ENCODE data around the gene CTDSP2.

The CTDSP2 gene

DNA sequence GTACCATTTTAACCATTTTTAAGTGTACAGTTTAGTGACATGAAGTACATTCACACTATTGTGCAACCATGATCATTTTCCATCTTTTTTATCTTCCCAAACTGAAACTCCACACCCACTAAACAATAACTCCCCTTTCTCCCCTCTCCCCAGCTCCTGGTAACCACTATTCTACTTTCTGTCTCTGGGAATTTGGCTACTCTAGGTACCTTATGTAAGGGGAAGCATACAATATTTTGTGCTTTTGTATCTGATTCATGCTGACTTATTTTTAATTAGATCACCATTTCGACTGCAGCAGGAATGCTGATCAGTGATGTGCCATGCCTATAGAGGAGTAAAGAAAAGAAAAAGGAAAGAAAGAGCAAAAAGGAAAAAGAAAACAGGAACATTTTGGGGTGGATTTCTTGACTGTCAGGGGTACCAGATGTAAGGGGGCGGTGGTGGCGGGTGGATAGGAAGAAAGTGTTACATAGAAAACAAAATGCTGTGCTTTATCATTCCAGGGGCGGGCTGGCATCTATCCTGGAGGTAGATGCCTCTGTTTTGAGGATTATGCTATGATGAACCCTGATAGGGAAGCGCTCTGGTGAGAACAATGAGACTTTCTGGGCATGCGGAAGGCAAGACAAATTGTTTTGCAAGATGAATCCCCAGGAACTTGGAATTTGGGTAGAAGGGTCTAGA lies 45.2 kb upstream of the CTDSP2 start:
- TF ChIP-seq, protein P1, sequence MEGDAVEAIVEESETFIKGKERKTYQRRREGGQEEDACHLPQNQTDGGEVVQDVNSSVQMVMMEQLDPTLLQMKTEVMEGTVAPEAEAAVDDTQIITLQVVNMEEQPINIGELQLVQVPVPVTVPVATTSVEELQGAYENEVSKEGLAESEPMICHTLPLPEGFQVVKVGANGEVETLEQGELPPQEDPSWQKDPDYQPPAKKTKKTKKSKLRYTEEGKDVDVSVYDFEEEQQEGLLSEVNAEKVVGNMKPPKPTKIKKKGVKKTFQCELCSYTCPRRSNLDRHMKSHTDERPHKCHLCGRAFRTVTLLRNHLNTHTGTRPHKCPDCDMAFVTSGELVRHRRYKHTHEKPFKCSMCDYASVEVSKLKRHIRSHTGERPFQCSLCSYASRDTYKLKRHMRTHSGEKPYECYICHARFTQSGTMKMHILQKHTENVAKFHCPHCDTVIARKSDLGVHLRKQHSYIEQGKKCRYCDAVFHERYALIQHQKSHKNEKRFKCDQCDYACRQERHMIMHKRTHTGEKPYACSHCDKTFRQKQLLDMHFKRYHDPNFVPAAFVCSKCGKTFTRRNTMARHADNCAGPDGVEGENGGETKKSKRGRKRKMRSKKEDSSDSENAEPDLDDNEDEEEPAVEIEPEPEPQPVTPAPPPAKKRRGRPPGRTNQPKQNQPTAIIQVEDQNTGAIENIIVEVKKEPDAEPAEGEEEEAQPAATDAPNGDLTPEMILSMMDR (IDR thresholded peaks at IDR 0.05; ENCODE audit: low read depth, low read length) = no peak
- TF ChIP-seq EZH2phosphoT487 (IDR thresholded peaks at IDR 0.05; ENCODE audit: low read depth) = no peak

DNA sequence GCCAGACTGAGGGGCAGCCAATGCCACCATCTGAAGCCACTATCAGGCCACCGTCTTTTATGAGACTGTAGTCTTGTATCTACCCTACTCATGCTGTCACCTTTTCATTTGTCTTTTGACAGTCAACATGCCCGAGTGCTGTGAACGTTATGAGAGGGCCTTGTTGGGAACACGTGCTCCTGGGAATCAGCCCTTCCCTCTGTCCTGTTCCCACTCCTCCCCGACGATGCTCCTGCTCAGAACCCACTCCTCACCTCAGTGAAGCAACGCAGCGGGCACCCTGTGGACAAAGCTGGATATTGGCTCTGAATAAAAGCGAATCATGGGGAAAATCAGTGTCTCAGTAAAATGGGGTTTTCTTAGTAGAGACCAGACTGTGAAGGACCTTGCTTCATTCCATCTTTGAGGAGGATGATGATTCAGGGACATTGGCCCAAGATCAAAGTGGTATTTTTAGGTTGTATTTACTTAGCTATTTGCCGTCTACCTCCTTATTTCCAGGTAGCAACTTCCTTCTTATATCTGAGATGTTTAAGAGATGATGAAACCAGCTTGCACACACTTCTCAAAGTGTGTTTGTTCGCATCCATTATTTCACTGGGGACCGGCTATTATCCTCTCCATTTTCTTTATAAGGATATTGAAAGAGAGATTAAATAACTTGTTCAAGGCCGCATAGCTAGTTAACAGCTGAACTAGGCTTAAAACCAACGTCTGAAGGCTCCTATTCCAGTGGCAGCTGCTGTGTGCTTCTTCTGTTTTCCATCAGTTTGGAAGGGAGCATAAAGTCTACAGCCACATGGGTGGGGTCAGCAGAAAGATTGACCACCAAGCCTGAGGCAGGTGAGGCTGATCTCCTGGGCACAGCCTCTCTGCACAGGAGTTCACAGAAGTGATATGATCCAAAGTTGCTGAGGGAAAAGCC lies 43.9 kb upstream of the CTDSP2 start:
- H3K4me2 ChIP-seq (ENCODE audit: low read length) = no peak overlapping the region
- no peaks in the 10 kb centered on the region for H3K9me3 ChIP-seq (ENCODE audit: insufficient read depth, low read length)
- no peak overlapping the region for H3K9ac ChIP-seq (ENCODE audit: low read length)
- no peaks in the 10 kb centered on the region for H3K79me2 ChIP-seq (ENCODE audit: low read length)
- H3K4me1 ChIP-seq (ENCODE audit: low read length) = peaks cover 21% of the 10 kb centered on the region
- H3K27ac ChIP-seq (ENCODE audit: low read length) = no peak overlapping the region
- no peak overlapping the region for H3K4me3 ChIP-seq (ENCODE audit: low read length)
- TF ChIP-seq EZH2phosphoT487 (IDR thresholded peaks at IDR 0.05; ENCODE audit: low read depth) = no peak
- TF ChIP-seq, protein P1 (IDR thresholded peaks at IDR 0.05; ENCODE audit: low read depth, low read length) = no peak
- no peaks in the 10 kb centered on the region for H4K20me1 ChIP-seq (ENCODE audit: insufficient read depth, low read length)
- H3K27me3 ChIP-seq (ENCODE audit: low read depth, low read length) = no peaks in the 10 kb centered on the region
- H2AFZ ChIP-seq (ENCODE audit: low read depth, low read length) = no peak overlapping the region
- H3K36me3 ChIP-seq (replicated peaks; ENCODE audit: low read depth, low read length) = no peaks in the 10 kb centered on the region

More for the DNA sequence above, 45.2 kb upstream of the CTDSP2 start:
- H3K36me3 ChIP-seq (replicated peaks; ENCODE audit: low read depth, low read length) = no peaks in the 10 kb centered on the region
- H3K4me3 ChIP-seq (ENCODE audit: low read length) = no peak overlapping the region
- no peak overlapping the region for H3K9ac ChIP-seq (ENCODE audit: low read length)
- H3K9me3 ChIP-seq (ENCODE audit: insufficient read depth, low read length) = no peaks in the 10 kb centered on the region
- H4K20me1 ChIP-seq (ENCODE audit: insufficient read depth, low read length) = no peaks in the 10 kb centered on the region
- H3K4me2 ChIP-seq (ENCODE audit: low read length) = no peak overlapping the region
- peaks cover 31% of the 10 kb centered on the region for H3K4me1 ChIP-seq (ENCODE audit: low read length)
- no peak overlapping the region for H2AFZ ChIP-seq (ENCODE audit: low read depth, low read length)
- no peaks in the 10 kb centered on the region for H3K27me3 ChIP-seq (ENCODE audit: low read depth, low read length)
- no peaks in the 10 kb centered on the region for H3K79me2 ChIP-seq (ENCODE audit: low read length)
- H3K27ac ChIP-seq (ENCODE audit: low read length) = no peak overlapping the region

DNA sequence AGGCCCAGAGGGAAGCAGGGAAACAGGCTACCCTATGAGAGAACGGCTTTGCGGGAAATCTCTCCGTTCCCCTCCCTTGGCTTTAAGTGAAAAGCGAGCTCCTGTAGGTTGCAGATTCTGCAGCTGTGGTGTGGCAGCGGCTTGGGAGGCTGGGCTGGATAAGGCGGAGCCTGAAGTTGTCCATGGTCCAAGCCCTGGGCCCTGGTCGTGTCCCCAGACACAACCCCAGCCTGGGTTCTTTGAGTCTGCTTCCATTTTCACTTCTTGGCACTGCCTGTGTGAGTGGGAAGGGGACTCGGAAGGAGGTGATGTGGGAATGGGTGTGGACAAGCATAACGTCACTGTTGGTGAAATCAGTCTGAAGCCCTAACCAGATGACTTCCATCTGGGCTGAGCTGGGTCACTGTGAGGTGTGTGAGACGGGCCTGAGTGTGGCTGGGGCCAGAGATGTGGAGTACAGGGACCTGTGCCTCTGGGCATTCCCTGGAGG lies 43.0 kb upstream of the CTDSP2 start:
- Histone ChIP-seq H2AFZ (ENCODE audit: low read depth, low read length) (no peak overlapping the region), H3K27ac (ENCODE audit: low read length) (no peak overlapping the region), H3K79me2 (ENCODE audit: low read length) (no peaks in the 10 kb centered on the region), H3K27me3 (ENCODE audit: low read depth, low read length) (no peaks in the 10 kb centered on the region), H3K4me1 (ENCODE audit: low read length) (peaks cover 13% of the 10 kb centered on the region), H3K9ac (ENCODE audit: low read length) (no peak overlapping the region), H3K36me3 (replicated peaks; ENCODE audit: low read depth, low read length) (no peaks in the 10 kb centered on the region), H3K9me3 (ENCODE audit: insufficient read depth, low read length) (peaks cover 3% of the 10 kb centered on the region; the same call in 1 of the 2 replicates), H3K4me3 (ENCODE audit: low read length) (no peak overlapping the region), H3K4me2 (ENCODE audit: low read length) (no peak overlapping the region), H4K20me1 (ENCODE audit: insufficient read depth, low read length) (no peaks in the 10 kb centered on the region)
- TF ChIP-seq, protein P1 (IDR thresholded peaks at IDR 0.05; ENCODE audit: low read depth, low read length) = no peak
- TF ChIP-seq EZH2phosphoT487 (IDR thresholded peaks at IDR 0.05; ENCODE audit: low read depth) = no peak
